ENCODE measurements around the gene SIRPA.

Gene SIRPA

GRCh38 chr20:1928154-1928553 is 32.9 kb downstream of the SIRPA start:
- in situ Hi-C loops (cut with HindIII; ENCODE audit: low sequenced_read_pairs), result no loop called here

- in situ Hi-C loops (cut with HindIII; ENCODE audit: low sequenced_read_pairs), result no loop called here
Measured at GRCh38 chr20:1928782-1929181, 33.6 kb downstream of the SIRPA start.

- in situ Hi-C loops (cut with HindIII; ENCODE audit: low sequenced_read_pairs), result no loop called here
Measured at GRCh38 chr20:1929460-1929859, 34.3 kb downstream of the SIRPA start.

- in situ Hi-C loops (cut with HindIII; ENCODE audit: low sequenced_read_pairs), result no loop called here
Measured at GRCh38 chr20:1930165-1930564, 35.0 kb downstream of the SIRPA start.

GRCh38 chr20:1931830-1932229 is 36.6 kb downstream of the SIRPA start:
- in situ Hi-C loops (cut with HindIII; ENCODE audit: low sequenced_read_pairs), result no loop called here

- in situ Hi-C loops (cut with HindIII; ENCODE audit: low sequenced_read_pairs), result no loop called here
Measured at GRCh38 chr20:1932971-1933370, 37.8 kb downstream of the SIRPA start.

DNA sequence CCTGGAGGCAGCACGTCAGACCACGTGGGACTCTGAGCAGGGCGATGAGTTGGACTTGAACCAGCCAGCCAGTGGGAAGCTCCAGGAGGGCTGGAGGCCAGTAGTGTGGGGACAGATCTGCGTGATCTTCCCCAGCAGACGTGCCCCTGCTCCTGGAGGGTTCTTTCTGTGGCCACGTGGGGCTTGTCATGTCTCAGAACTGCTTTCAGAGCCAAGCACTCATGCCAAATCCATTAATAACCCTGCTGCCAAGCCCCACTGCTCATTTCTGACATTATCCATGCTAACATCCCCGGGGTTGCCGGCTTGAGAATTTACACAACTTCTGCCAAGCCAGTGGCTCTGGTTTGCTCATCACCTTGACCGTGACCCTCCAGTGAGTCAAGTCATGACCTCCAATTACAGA is 38.3 kb downstream of the SIRPA start:
- in situ Hi-C loops (cut with HindIII; ENCODE audit: low sequenced_read_pairs), result no loop called here

DNA sequence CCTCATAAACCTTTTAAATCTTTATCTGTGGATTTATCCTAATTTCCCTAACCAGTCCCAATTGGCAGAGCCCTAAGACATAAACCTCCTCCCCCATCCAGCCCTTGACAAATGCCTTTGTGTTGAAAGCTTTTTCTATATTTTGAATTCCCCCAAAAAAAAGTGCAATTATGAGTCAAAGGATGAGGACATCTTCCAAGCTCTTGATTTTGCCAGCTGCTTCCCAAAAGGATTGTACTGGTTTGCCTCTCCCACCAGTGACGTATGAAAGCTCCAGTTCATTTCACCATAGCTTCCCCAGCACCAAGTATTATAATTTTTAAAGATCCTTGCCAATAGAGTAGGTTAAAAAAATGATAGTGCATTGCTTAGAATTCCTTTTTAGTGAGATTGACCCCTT is 38.9 kb downstream of the SIRPA start:
- in situ Hi-C loops (cut with HindIII; ENCODE audit: low sequenced_read_pairs), result no loop called here

DNA sequence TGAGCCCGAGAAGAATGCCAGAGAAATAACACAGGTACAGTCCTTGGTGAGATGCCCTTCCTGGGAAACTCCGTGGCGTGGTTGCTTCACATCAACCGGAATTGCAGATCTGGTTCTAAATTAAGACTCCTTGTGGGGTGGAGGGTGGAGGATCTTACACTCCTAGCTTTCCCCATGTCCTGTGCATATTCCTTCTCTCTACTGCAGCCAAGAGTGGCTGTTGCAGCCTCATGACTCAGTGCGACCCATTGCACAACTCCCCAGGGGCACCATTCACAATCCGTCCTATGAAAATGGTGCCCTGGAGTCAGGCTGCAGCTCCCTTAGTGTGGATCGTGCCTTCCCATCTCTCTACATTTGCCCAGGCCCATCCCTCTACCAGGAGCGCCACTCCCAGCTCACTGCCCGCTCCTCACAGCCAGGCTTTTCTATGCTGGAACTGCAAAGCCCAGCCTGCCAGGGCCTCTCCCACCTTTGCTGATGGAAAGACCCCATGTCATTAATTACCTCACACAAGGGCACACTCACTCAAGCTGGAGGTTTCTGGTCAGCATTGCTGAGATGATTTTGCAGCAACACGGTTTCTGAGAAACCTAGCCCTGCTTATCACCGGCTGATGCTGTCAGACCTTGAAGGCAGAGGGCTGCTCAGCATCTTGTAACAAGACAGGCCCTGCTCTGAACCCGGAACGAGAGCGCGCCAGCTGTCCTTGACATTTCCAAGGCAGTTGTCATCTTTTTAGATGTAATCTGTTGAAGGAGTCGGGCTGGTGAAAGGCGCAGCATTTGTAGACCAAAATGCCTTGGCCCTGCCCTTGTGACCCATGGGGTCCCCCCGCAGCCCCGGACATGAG is 39.7 kb downstream of the SIRPA start:
- in situ Hi-C loops (cut with HindIII; ENCODE audit: low sequenced_read_pairs), result no loop called here

GRCh38 chr20:1935696-1936366 is 40.6 kb downstream of the SIRPA start:
- in situ Hi-C loops (cut with HindIII; ENCODE audit: low sequenced_read_pairs), result no loop called here

DNA sequence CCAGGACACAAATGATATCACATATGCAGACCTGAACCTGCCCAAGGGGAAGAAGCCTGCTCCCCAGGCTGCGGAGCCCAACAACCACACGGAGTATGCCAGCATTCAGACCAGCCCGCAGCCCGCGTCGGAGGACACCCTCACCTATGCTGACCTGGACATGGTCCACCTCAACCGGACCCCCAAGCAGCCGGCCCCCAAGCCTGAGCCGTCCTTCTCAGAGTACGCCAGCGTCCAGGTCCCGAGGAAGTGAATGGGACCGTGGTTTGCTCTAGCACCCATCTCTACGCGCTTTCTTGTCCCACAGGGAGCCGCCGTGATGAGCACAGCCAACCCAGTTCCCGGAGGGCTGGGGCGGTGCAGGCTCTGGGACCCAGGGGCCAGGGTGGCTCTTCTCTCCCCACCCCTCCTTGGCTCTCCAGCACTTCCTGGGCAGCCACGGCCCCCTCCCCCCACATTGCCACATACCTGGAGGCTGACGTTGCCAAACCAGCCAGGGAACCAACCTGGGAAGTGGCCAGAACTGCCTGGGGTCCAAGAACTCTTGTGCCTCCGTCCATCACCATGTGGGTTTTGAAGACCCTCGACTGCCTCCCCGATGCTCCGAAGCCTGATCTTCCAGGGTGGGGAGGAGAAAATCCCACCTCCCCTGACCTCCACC is 42.2 kb downstream of the SIRPA start:
- in situ Hi-C loops (cut with HindIII; ENCODE audit: low sequenced_read_pairs), result no loop called here

- in situ Hi-C loops (cut with HindIII; ENCODE audit: low sequenced_read_pairs), result no loop called here
Measured at GRCh38 chr20:1938464-1939269, 43.5 kb downstream of the SIRPA start.

DNA sequence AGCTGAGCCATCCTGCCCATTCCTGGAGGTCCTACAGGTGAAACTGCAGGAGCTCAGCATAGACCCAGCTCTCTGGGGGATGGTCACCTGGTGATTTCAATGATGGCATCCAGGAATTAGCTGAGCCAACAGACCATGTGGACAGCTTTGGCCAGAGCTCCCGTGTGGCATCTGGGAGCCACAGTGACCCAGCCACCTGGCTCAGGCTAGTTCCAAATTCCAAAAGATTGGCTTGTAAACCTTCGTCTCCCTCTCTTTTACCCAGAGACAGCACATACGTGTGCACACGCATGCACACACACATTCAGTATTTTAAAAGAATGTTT is 44.0 kb downstream of the SIRPA start:
- in situ Hi-C loops (cut with HindIII; ENCODE audit: low sequenced_read_pairs), result no loop called here

DNA sequence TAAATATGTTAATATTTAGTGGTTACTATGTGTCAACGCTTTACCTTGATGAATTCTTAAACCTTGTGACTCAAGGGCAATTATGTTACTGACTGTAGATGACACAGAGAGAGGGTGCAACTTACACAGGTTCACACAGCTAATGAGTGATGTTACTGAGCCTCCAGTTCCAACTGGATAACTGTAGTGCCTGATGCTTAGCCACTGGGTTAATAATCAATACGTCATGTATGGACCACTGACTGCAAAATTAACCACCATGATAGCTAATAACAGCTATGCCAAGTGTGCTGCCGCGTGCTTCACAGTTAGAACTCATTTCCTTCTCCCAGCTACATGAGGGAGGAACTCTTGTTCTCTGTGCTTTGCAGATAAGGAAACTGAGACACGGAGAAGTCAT is 45.4 kb downstream of the SIRPA start:
- in situ Hi-C loops (cut with HindIII; ENCODE audit: low sequenced_read_pairs), result no loop called here

GRCh38 chr20:1941226-1941625 is 46.0 kb downstream of the SIRPA start:
- in situ Hi-C loops (cut with HindIII; ENCODE audit: low sequenced_read_pairs), result no loop called here

- in situ Hi-C loops (cut with HindIII; ENCODE audit: low sequenced_read_pairs), result no loop called here
Measured at GRCh38 chr20:1942061-1942460, 46.9 kb downstream of the SIRPA start.

- in situ Hi-C loops (cut with HindIII; ENCODE audit: low sequenced_read_pairs), result no loop called here
Measured at GRCh38 chr20:1942486-1943274, 47.5 kb downstream of the SIRPA start.

- in situ Hi-C loops (cut with HindIII; ENCODE audit: low sequenced_read_pairs), result no loop called here
Measured at GRCh38 chr20:1943275-1944002, 48.2 kb downstream of the SIRPA start.

DNA sequence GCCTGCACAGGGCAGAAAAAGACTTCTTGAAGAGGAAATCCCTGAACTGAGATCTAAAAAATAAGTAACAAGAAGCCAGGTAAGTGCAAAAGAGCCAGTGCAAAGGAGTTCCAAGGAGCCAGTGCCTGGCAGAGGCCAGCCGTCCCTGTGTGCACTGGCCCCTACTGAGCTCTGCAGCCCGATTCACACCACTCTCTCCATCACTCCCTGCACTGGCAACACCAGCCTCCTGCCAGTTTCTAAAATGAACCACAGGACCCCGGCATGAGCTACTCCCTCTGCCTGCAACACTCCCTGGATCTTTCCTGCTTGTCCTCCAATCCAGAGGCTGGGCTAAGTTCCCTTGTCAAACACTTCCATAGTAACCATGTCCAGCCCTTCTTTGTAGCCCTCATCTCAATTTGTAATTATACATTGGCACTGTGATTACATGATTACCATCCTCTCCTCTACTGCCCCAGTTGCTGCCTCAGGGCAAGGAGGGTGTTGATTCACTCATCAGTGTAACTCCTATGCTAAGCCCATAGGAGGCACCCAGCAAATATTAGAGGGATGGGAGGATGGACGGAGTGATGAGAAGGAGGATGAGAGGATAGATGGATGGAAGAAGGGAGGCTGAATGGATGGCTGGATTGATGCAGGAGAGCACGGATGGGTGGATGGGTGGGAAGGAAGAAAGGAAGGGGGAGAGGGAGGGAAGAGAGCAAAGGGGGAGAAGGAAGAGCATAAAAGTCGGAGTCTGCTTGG is 49.3 kb downstream of the SIRPA start:
- in situ Hi-C loops (cut with HindIII; ENCODE audit: low sequenced_read_pairs), result no loop called here
